Activated effector memory CD4-positive, alpha-beta T cell treated with anti-CD3 and anti-CD28 coated beads, Interleukin-2, amount 50 U/mL, for 16 hours (primary cell): ENCODE data around the gene CEACAM7.

Experiments
- DNase-seq: peaks from one replicate; pipeline ENCODE4 v3.0.0-alpha.2; 2020

Gene CEACAM7

GRCh38 chr19:41649827-41650226 is 38.2 kb downstream of the CEACAM7 start:
- DNase-seq, result no peak

- peak; percentile 81 for DNase-seq
Measured at GRCh38 chr19:41646589-41647204, 41.4 kb downstream of the CEACAM7 start.

GRCh38 chr19:41641879-41642485 is 46.1 kb downstream of the CEACAM7 start:
- peak; percentile 88 for DNase-seq

- DNase-seq, result peak; percentile 62
Measured at GRCh38 chr19:41638641-41639081, 49.4 kb downstream of the CEACAM7 start.

GRCh38 chr19:41637484-41637883 is 50.6 kb downstream of the CEACAM7 start:
- no peak for DNase-seq

- DNase-seq, result peak; percentile 52
Measured at GRCh38 chr19:41627966-41628675, 59.9 kb downstream of the CEACAM7 start.

- no peak for DNase-seq
Measured at GRCh38 chr19:41626877-41627276, 61.2 kb downstream of the CEACAM7 start, which contains the start of gene CEACAM4. Gene CEACAM4 (minus strand): TSS chr19:41627074. CDS start chr19:41626963, 111 bp downstream.

GRCh38 chr19:41626278-41626677 is 61.8 kb downstream of the CEACAM7 start:
- DNase-seq, result peak; percentile 31

- DNase-seq, result peak; percentile 45
Measured at GRCh38 chr19:41624937-41625336, 63.1 kb downstream of the CEACAM7 start.

- DNase-seq, result peak; percentile 30
Measured at GRCh38 chr19:41624515-41624914, 63.6 kb downstream of the CEACAM7 start.

GRCh38 chr19:41623360-41623759 is 64.7 kb downstream of the CEACAM7 start:
- peak; percentile 34 for DNase-seq
